MM.1S (cell line): Measurements from ENCODE around the gene KRT80.
A peak's percentile ranks its signal among the peaks of the same experiment; 100 is the strongest.
"Not testable (repeated sequence)": the region's sequence is repeated elsewhere in the genome, so short reads cannot be mapped to it uniquely, and the experiment has no call there.

Experiments
- DNase-seq: peaks from one replicate; pipeline ENCODE4 v3.0.0-alpha.2; 2015
- H2AFZ ChIP-seq: fragments of 300-600 bp; sonication (generic); 2 replicates; pipeline ENCODE4 v1.6.0; 2016; ENCODE audit warnings: antibody characterized with exemption, low read length
- H3F3A ChIP-seq: fragments of 300-600 bp; sonication (generic); 2 replicates; pipeline ENCODE4 v1.6.1; 2016; ENCODE audit warnings: mild to moderate bottlenecking, antibody characterized with exemption, low read length, moderate library complexity, mixed read lengths; ENCODE audit not compliant: insufficient read depth
- H3K27ac ChIP-seq: fragments of 300-600 bp; sonication (generic); 2 replicates; pipeline ENCODE4 v1.5.1; 2016; ENCODE audit warnings: mild to moderate bottlenecking, low read length
- H3K27me3 ChIP-seq: fragments of 300-600 bp; sonication (generic); replicated peaks from 2 replicates; pipeline ENCODE4 v1.6.0; 2016; ENCODE audit warnings: low read length; ENCODE audit not compliant: insufficient read depth
- H3K36me3 ChIP-seq: fragments of 300-600 bp; sonication (generic); replicated peaks from 2 replicates; pipeline ENCODE4 v1.6.1; 2016; ENCODE audit warnings: mild to moderate bottlenecking, low read length, mixed read lengths; ENCODE audit not compliant: insufficient read depth
- H3K4me1 ChIP-seq: fragments of 300-600 bp; sonication (generic); 2 replicates; pipeline ENCODE4 v1.6.1; 2016; ENCODE audit warnings: low read length, mixed read lengths
- H3K4me2 ChIP-seq: fragments of 300-600 bp; sonication (generic); 2 replicates; pipeline ENCODE4 v1.6.0; 2016; ENCODE audit warnings: low read depth, low read length
- H3K4me3 ChIP-seq: fragments of 300-600 bp; sonication (generic); 2 replicates; pipeline ENCODE4 v1.5.1; 2016; ENCODE audit warnings: low read length, mixed read lengths
- H3K79me2 ChIP-seq: fragments of 300-600 bp; sonication (generic); 2 replicates; pipeline ENCODE4 v1.6.1; 2016; ENCODE audit warnings: mixed run types, low read length, mixed read lengths
- H3K9ac ChIP-seq: fragments of 300-600 bp; sonication (generic); 2 replicates; pipeline ENCODE4 v1.6.1; 2016; ENCODE audit warnings: low read length, mixed read lengths
- H3K9me2 ChIP-seq: fragments of 300-600 bp; sonication (generic); replicated peaks from 2 replicates; pipeline ENCODE4 v1.6.1; 2016; ENCODE audit warnings: mild to moderate bottlenecking, low read length, mixed read lengths; ENCODE audit not compliant: insufficient read depth
- H3K9me3 ChIP-seq: fragments of 300-600 bp; sonication (generic); replicated peaks from 2 replicates; pipeline ENCODE4 v1.6.1; 2016; ENCODE audit warnings: mild to moderate bottlenecking, low read length, mixed read lengths; ENCODE audit not compliant: insufficient read depth
- H4K20me1 ChIP-seq: fragments of 300-600 bp; sonication (generic); 2 replicates; pipeline ENCODE4 v1.6.1; 2016; ENCODE audit warnings: mild to moderate bottlenecking, low read length, moderate library complexity, mixed read lengths; ENCODE audit not compliant: insufficient read depth
- CTCF ChIP-seq: fragments of 300-600 bp; sonication (generic); IDR thresholded peaks from 2 replicates; pipeline ENCODE4 v1.5.1; 2016; ENCODE audit warnings: antibody characterized with exemption, low read length, mixed read lengths
- EZH2 ChIP-seq: fragments of 300-600 bp; sonication (generic); optimal IDR thresholded peaks from 2 replicates; pipeline ENCODE3; 2017; ENCODE audit warnings: low read depth, mild to moderate bottlenecking, antibody characterized with exemption, low read length, mixed read lengths
- EZH2phosphoT487 ChIP-seq: fragments of 300-600 bp; sonication (generic); IDR thresholded peaks from 2 replicates; pipeline ENCODE4 v1.6.1; 2018; ENCODE audit warnings: antibody characterized with exemption, low read length

KRT80 gene

GRCh38 chr12:52191841-52192791 lies at the start of gene KRT80:
TSS of gene KRT80 (minus strand) at chr12:52192014. CDS start at chr12:52191902, 112 bp downstream.
- peaks cover 43% of the 10 kb centered on the region for H3K27me3 ChIP-seq
- no peaks in the 10 kb centered on the region for H3K36me3 ChIP-seq
- no peak within 1 kb of the TSS for H2AFZ ChIP-seq
- DNase-seq = peak; percentile 21
- no peaks in the 10 kb centered on the region for H3K9me3 ChIP-seq
- no peak within 1 kb of the TSS for H3K4me2 ChIP-seq
- H3K9ac ChIP-seq = no peak within 1 kb of the TSS
- H3K79me2 ChIP-seq = no peaks in the 10 kb centered on the region
- H3K27ac ChIP-seq = no peak within 1 kb of the TSS
- no peak for TF ChIP-seq EZH2phosphoT487
- TF ChIP-seq CTCF = no peak
- no peak for TF ChIP-seq EZH2
- H4K20me1 ChIP-seq = no peaks in the 10 kb centered on the region
- no peaks in the 10 kb centered on the region for H3K9me2 ChIP-seq
- no peak within 1 kb of the TSS for H3K4me3 ChIP-seq
- no peaks in the 10 kb centered on the region for H3F3A ChIP-seq
- no peaks in the 10 kb centered on the region for H3K4me1 ChIP-seq

- Histone ChIP-seq H4K20me1 (no peaks in the 10 kb centered on the region), H3K27ac (no peak overlapping the region), H3K79me2 (no peaks in the 10 kb centered on the region), H3K9me3 (no peaks in the 10 kb centered on the region), H3K27me3 (no peaks in the 10 kb centered on the region), H2AFZ (no peak overlapping the region), H3K9me2 (no peaks in the 10 kb centered on the region), H3K4me3 (no peak overlapping the region), H3F3A (no peaks in the 10 kb centered on the region), H3K36me3 (no peaks in the 10 kb centered on the region), H3K9ac (no peak overlapping the region), H3K4me2 (no peak overlapping the region), H3K4me1 (no peaks in the 10 kb centered on the region)
- no peak for DNase-seq
- TF ChIP-seq CTCF = no peak
- no peak for TF ChIP-seq EZH2phosphoT487
- TF ChIP-seq EZH2 = no peak
Observed at GRCh38 chr12:52241205-52241842, 49.5 kb upstream of the KRT80 start.

- H3K27me3 ChIP-seq, H3K27ac ChIP-seq, H3K4me1 ChIP-seq, H3K36me3 ChIP-seq, H3K79me2 ChIP-seq, H3K4me2 ChIP-seq, H3K4me3 ChIP-seq, H3F3A ChIP-seq, DNase-seq, H3K9me3 ChIP-seq, H4K20me1 ChIP-seq, H3K9ac ChIP-seq, H3K9me2 ChIP-seq, H2AFZ ChIP-seq: not testable (repeated sequence)
Observed at GRCh38 chr12:52240247-52240646, 48.4 kb upstream of the KRT80 start.

GRCh38 chr12:52239767-52240166 lies 48.0 kb upstream of the KRT80 start:
- H3F3A ChIP-seq = no peaks in the 10 kb centered on the region
- H2AFZ ChIP-seq = no peak overlapping the region
- no peak overlapping the region for H3K4me2 ChIP-seq
- no peak overlapping the region for H3K9ac ChIP-seq
- no peaks in the 10 kb centered on the region for H3K36me3 ChIP-seq
- no peak overlapping the region for H3K27ac ChIP-seq
- no peaks in the 10 kb centered on the region for H3K4me1 ChIP-seq
- H4K20me1 ChIP-seq = no peaks in the 10 kb centered on the region
- TF ChIP-seq EZH2phosphoT487 (no peak), EZH2 (no peak)
- H3K9me3 ChIP-seq = no peaks in the 10 kb centered on the region
- H3K27me3 ChIP-seq = peaks cover 10% of the 10 kb centered on the region
- no peaks in the 10 kb centered on the region for H3K79me2 ChIP-seq
- H3K4me3 ChIP-seq = no peak overlapping the region
- DNase-seq = no peak
- H3K9me2 ChIP-seq = no peaks in the 10 kb centered on the region
